ENCODE results near the gene HHIPL1.
"Not testable (repeated sequence)": the region's sequence is repeated elsewhere in the genome, so short reads cannot be mapped to it uniquely, and the experiment has no call there.

Gene HHIPL1

DNA sequence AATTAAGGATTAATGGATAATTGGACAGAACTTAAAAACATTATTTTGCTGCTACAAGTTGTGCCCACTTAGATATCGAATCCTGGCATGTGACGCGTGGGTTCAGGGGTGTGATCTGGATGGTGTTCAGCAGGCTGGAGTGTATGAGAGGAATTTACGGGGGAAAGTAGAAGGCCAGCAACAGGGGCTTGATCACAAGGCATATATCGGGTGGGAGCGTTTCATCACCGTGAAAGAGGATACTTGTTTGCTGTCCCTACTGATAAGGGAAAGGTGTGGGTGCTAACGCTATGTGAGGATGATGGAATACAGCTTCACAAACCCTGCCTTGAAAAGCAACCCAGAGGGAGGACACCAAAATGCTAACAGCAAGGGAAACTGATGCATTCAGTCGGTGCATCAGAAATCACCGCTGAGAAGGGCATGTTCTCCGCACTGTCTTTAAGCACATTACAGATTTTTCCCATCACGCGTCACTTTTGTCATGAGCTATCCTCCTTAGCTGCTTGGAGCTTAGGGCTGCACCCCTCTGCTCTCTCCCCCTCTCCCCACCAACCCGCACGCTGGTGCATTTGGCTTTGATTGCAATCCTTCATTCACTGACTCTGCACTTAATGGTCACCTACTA is 13.4 kb downstream of the HHIPL1 start:
- in situ Hi-C loops (cut with MboI; ENCODE audit: low sequenced_read_pairs), result no loop called here

DNA sequence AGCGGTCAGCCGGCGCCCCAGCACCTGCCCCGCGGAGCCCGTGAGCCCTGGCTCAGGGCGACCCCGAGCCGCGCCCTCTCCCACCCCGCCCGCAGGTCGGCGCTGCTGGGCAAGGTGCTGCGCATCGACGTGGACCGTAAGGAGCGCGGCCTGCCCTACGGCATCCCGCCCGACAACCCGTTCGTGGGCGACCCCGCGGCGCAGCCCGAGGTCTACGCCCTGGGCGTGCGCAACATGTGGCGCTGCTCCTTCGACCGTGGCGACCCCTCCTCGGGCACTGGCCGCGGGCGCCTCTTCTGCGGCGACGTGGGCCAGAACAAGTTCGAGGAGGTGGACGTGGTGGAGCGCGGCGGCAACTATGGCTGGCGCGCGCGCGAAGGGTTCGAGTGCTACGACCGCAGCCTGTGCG is 14.4 kb downstream of the HHIPL1 start:
- in situ Hi-C loops (cut with MboI; ENCODE audit: low sequenced_read_pairs), result no loop called here

DNA sequence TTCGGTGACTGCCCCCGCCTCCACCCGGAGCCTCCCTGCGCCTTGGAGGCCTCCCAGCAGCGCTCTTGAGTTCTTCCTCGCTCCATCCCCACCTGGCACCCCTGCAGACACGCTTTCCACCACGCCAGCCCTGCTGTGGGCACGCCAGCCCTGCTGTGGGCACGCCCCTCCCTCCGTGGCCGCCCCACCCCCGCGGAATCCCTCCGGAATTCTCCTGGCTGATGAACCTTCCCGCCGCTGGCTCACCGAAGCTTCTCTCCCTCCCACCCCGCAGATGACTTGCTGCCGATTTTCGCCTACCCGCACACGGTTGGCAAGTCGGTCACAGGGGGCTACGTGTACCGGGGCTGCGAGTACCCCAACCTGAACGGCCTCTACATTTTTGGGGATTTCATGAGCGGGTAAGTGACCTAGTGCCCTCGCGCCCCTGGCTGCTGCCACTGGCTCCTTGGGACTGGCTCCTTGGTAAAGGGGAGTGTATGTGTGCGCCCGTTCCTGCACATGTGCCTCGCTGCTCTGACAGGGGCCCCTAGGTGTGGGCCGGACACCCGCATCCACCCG is 15.2 kb downstream of the HHIPL1 start:
- in situ Hi-C loops (cut with MboI; ENCODE audit: low sequenced_read_pairs), result no loop called here

DNA sequence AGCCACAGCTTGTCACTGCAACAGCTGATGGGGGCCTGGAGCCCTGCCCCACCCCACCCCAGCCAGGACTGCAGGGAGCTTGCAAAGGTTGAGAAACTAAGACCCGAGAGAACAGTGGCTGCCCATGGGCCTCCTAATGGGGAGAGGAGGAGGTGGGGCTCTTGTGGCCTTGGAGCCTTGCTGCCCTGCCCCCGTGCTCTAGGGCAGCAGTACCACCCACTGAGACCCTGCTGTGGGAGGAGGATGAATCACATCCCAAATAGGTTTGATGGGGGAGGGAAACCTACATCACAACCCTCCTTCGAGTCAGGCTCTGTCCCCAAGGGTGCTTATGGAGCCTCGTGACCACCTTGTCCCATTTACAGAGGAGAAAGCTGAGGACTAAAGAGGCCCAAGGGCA is 15.9 kb downstream of the HHIPL1 start:
- in situ Hi-C loops (cut with MboI; ENCODE audit: low sequenced_read_pairs), result no loop called here

DNA sequence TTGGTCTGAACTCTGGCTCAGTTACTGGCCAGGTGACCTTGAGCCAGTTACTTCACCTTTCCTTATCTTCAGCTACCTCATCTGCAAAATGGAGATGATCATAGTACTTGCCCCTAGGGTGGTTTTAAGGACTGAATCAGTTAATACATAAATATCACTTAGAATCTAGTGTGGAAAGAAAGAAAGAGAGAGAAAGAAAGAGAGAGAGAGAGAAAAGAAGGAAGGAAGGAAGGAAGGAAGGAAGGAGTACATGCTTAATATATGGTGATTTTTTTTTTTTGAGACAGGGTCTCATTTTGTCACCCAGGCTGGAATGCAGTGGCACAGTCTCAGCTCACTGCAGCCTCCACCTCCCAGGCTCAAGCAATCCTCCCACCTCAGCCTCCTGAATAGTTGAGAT is 16.3 kb downstream of the HHIPL1 start:
- in situ Hi-C loops (cut with MboI; ENCODE audit: low sequenced_read_pairs), result not testable (repeated sequence)

DNA sequence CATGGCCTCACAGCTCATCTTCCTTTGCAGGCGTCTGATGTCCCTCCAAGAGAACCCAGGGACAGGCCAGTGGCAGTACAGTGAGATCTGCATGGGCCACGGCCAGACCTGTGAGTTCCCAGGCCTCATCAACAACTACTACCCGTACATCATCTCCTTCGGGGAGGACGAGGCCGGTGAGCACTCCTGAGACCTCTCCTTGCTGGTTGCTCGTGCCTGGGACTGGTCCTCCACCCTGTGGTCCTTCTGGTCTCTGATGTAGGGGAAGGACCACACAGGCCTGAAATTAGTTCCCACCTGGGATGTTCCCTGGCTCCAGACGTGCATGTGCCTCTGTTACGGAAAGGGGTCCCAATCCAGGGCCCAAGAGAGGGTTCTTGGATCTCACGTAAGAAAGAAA is 17.9 kb downstream of the HHIPL1 start:
- in situ Hi-C loops (cut with MboI; ENCODE audit: low sequenced_read_pairs), result no loop called here

DNA sequence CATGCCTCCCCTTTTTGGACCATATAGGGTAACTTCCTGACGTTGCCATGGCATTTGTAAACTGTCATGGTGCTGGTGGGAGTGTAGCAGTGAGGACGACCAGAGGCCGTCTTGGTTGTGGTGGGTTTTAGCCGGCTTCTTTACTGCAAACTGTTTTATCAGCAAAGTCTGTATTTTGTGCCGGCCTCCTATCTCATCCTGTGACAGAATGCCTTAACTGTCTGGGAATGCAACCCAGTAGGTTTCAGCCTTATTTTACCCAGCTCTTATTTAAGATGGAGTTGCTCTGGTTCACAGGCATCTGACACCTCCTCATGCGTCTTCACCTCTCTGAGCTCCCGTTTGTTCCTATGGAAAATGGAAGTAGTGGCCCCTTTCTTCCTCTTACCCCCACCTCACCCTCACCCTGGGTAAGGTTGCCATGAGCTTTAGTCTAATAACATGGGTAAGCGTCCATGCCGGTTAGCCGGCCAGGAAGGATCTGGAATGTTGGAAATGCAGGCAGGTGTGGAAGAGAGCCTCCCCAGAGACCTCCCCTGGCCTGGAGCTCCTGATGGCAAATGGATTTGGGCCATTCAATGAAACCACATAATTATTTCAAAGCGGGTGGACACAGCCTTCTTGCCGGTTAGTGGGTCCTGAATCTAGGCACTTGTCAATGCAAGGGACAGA is 18.6 kb downstream of the HHIPL1 start:
- in situ Hi-C loops (cut with MboI; ENCODE audit: low sequenced_read_pairs), result no loop called here

DNA sequence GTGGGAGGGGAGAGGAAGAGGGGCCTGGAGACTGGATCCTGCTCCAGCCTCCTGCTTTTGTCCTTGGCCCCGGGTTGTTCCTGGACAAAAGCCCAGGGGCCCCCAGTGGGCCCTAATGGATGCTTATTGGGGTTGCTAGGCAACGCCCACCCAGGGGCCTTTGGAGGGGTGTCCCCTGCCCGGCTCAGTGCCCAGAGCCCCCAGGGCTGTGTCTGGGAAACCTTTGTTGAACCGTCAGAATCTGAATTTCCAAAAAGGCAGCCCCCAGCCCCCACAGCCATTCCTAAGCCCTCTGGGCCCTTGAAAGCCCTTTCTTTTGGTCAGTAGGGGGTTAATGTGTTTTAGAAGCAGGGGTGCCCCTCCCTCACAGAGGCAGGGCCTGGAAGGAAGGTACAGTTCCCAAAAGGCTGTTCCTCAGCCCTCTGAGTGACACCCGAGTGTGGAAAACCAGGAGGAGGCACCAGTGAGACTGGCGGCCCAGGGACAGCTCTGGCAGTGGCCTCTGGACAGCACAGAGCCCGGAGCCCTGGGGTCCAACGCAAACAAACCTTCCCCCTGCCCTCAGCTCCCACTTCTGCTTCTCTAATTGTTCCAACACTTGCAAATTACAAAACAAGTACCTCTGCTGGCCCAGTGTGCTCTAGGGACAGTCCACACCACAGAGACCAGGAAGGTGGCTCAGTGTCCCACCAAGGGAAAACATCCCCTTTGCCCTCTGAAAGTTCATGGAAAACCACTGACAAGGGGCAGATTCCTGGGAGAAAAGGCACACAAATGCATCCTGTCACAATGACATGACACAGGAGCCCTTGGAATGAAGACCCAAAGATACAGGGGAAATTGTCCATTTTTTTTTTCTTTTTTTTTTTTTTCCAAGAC is 19.4 kb downstream of the HHIPL1 start:
- in situ Hi-C loops (cut with MboI; ENCODE audit: low sequenced_read_pairs), result no loop called here

DNA sequence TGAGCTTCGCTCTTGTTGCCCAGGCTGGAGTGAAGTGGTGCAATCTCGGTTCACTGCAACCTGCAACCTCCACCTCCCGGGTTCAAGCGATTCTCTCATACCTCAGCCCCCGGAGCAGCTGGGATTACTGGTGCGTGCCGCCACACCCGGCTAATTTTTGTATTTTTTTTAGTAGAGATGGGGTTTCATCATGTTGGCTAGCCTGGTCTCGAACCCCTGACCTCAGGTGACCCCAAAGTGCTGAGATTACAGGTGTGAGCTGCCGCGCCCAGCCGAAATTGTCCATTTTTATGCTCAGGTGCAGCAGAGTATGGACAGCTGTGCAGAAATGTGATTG is 20.0 kb downstream of the HHIPL1 start:
- in situ Hi-C loops (cut with MboI; ENCODE audit: low sequenced_read_pairs), result no loop called here

DNA sequence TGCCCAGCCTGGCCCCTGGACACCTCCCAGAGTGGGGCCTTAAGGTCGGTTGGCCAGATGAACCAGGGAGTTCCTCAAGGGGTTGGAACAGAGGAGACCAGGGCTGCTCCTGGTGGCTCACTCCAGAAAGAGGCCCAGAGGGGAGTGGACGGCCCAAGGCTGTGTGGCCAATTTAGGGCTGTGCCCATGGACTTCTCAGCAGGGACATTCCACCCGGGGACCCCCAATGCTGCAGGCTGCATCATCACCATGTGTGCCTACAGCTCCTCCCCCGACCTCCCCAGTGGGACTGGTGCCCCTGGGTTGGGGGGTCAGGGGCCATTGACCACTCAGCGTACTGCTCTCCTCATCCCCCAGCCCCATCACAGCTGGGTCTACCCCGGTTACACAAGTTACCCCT is 21.6 kb downstream of the HHIPL1 start:
- in situ Hi-C loops (cut with MboI; ENCODE audit: low sequenced_read_pairs), result no loop called here

DNA sequence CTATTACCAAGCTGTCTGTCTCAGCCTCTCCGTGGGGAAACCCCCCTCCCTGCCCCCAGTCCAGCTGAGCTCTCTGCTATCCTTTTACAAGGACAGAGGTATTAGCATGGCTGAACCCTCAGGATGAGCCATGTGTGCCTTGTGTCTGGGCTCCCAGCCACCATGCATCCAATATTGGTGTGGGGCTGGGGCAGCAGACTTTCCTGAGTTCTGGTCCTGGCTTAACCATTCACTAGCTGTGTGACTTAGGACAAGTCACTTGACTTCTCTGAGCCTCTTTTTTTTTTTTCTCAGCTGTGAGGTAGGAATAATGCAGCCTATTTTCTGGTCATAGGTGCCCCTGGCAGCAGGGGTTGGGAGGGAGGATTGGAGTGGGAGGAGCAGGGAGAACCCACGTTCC is 22.1 kb downstream of the HHIPL1 start:
- in situ Hi-C loops (cut with MboI; ENCODE audit: low sequenced_read_pairs), result no loop called here

DNA sequence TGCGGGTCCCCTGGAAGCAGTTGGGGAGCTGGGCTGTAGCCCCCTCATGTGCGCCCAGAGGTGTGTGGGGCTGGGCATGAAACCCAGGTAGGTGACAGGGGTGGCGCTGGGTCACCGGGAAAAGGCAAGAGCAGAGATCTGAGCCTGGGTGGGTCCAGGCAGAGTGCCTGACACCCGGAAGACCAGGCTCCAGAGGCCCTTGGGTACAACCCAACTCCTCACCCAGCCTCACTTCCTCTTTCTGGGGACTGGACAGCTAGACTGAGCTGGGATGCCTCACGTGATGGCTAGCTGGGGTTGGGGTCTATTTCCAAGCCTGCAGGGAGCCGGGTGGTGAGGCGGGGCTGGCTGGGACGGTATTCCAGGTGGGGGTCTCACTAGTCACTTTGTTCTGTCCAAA is 22.9 kb downstream of the HHIPL1 start:
- in situ Hi-C loops (cut with MboI; ENCODE audit: low sequenced_read_pairs), result no loop called here

DNA sequence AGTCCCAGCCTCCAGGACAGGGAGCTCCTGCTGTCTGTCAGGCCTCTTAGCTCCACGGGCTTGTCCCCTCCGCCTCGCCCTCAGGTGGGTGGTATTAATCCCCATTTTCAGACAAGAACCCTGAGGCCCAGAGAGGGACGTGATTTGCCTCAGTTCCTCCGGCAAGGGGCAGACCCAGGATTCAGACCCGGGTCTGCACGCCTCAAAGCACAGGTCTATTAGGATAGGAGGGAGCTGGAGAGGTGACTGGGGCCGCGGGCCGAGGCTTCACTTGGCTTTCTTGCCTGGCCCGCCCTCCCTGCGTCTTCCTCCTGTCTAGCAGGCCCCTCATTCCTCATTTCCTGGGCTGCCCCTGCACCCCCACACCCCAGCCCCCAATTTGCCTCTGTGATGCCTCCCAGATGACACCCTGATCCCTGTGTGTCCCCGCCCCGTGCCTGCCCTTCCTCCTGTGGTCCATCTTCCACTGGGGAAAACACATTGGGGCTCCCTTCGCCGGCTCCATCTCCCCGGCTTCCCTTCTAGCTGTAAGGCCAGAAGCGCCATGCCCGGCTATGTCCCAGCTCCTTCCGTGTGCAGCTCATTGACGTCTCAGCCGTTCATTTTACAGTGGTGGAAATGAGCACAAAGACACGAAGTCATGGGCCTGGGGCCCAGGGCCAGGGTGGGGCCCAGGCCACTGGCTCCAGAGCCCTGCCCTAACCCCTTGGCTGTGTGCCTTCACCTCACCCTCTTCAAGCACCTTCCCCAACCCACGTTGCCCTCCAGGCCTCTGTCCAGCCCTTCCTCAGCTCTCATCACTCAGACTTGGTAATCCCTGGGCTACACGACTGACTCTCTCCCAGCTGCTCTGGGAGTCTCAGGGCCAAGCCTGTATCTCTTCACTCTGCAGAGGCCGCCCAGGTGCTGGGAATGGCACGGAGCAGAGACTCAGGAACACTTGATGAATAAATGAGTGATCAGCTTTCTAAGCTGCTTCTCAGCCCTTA is 23.7 kb downstream of the HHIPL1 start:
- in situ Hi-C loops (cut with MboI; ENCODE audit: low sequenced_read_pairs), result no loop called here

DNA sequence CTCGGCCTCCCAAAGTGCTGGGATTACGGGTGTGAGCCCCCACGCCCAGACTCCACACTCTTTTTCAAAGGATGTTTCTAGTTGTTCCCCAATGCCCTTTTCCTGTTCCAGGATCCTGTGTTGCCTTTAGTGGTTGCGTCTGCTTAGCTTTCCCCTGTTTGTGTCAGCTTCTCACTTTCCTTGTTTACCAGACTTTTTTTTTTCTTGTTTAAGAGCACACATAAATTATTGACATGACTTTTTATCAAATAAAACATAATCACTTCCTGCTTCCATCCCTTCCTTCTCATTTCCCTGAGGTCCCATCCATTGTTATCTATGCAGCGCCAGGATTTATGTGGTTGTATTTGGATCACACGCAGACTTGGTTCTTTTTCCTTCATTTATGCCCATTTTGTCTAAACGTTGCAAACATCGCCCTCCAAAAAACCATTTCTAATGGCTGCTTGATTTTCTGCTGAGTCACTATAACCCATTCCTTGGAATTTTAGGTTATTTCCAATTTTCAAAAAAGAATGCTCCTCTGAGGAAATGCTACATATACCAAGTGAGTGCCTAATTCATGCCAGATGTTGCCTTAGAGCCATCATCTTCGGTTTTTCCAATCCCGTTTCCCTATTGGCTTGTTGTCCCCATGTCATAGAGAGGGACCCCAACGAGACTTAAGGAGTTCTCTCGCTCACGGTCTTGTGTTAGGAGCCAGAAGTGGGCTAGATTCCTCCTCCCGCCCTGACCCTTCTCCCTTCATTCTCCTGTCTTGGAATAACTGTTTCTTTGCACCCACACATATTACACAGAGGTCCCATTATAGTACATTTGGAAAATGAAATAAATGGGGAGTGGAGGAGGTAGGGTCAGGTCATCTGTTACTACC is 25.7 kb downstream of the HHIPL1 start:
- in situ Hi-C loops (cut with MboI; ENCODE audit: low sequenced_read_pairs), result no loop called here

DNA sequence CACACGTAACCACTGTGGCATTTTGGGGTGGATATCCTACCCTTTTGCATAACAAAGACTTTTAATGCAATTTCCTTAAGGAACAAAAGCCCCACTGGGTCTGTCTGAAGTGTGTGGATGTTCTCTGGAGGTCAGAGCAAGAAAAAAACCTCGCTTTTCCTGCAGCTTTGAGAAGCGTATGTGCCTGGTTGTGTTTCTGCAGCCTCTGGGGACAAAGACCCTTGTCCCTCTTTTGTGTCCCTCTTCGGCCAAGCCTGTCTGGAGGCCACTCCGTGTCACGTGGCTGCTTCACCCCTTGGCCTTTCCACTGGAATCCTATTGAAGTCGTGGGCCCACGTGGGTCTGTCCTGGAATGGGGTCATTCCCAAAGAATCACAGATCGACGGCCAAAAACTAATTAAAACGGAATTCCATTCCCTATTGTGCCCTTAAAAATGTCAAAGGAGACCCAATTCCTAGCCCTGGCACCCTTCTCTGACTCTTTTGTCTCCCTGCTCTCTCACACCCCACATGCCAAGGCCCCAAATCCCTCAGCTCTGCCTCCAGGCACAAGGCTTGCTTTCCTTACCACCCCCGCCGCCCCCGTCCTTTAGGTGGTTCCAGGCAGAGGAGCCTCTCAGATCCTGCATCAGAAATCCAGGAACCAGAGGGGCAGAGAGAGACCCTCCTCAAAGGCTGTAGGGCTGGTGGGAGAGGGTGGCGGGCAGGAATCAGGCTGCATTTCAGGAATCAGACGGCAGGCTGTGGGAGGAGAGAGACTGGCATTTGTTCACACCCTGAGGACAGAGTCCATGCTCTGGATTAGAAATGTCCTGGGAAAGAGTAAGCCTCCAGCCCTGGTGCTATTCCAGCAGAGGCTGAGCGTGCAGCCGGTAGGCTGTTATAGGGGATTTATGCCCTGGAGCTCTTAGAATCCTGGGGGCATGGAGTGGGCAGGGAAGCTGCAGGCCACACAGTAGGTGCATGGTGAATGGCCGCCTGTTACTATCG is 26.6 kb downstream of the HHIPL1 start:
- in situ Hi-C loops (cut with MboI; ENCODE audit: low sequenced_read_pairs), result no loop called here

DNA sequence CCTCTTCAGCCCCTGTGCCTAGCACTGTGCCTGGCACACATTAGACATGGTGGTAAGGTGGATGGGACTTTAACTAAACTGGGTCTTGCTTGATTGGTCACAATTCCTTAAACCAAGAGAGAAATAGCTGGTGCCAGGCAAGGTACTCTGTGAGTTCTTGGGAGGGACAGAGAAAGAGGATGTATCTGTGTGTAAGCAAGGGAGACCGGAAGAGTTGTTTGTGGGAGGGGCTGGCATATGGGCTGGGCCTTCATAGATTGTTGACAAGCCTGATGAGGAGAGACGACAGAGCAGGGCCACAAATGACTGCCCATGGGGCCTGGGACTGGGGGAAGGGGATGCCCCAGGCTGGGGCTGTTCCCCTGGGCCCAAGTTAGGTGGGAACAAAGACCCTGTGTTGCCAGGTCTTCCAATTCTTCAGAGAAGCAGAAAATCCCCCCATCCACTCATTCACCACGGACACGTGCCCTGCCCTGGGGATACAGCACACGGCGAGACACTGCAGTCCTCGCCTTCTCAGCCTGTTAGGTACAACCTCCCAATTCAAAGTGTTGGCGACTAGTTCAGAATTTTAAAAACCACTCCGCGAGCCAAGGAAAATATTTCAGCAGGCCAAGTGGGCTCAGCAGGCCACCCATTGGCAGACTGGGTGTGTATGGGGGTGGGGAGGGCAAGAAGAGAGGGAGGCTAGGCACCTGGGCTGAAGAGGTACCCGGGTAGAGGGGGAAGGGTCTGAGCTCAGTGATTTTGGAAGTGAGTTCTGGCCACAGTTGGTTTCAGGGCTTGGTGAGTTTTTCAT is 27.8 kb downstream of the HHIPL1 start:
- in situ Hi-C loops (cut with MboI; ENCODE audit: low sequenced_read_pairs), result no loop called here

DNA sequence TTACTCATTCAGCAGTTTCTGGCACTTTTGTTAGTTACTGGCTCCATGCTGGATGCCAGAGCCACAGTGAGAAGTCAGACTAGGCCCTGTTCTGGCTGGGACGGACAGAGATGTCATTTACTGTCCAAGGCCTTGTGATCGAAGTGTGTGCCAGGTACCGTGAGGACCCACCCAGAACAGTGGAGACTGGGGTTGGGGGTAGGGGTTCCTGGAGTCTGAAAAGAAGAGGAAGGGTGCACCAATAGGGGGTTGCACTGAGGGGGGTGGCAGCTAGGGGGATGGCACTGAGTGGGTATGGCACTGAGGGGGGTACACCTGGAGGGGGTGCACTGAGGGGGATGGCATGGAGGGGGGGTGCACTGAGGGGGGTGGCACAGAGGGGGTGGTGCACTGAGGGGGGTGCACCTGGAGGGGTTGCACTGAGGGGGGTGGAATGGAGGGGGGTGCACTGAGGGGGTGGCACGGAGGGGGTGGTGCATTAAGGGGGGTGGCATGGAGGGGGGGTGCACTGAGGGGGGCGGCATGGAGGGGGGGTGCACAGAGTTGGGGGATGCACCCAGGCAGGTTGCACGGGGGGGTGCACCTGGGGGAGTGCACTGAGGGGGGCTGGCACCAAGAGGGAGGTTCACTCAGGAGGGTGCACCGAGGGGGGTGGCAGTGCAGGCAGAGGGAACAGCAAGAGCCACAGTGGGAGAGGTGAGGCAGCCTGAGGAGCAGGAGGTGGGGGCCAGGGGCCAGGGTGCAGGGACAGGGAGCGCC is 28.6 kb downstream of the HHIPL1 start:
- in situ Hi-C loops (cut with MboI; ENCODE audit: low sequenced_read_pairs), result no loop called here
